NB4 (cell line): ENCODE results near the gene GADL1.

Experiments used
- DNase-seq: peaks from one replicate; pipeline ENCODE4 v3.0.0; 2010; ENCODE audit warnings: low read depth
- H3K4me3 ChIP-seq: one replicate; pipeline ENCODE4 v1.5.1; 2011; ENCODE audit warnings: mild to moderate bottlenecking, low read depth, low read length, moderate library complexity
- CTCF ChIP-seq: IDR thresholded peaks from one replicate; pipeline ENCODE4 v1.5.1; 2012; ENCODE audit warnings: low read depth, low read length
- MAX ChIP-seq: IDR thresholded peaks from 2 replicates; pipeline ENCODE4 v1.6.1; 2011; ENCODE audit warnings: low read depth, low read length
- MYC ChIP-seq: IDR thresholded peaks from 2 replicates; pipeline ENCODE4 v1.6.1; 2011; ENCODE audit warnings: low read depth, low read length
- POLR2A ChIP-seq: IDR thresholded peaks from 2 replicates; pipeline ENCODE4 v1.6.1; 2011; ENCODE audit warnings: mild to moderate bottlenecking; ENCODE audit not compliant: insufficient read length; ENCODE audit errors: extremely low read depth

Gene GADL1

GRCh38 chr3:30933478-30934207, 39.2 kb upstream of the GADL1 start:
- no peak overlapping the region for H3K4me3 ChIP-seq
- TF ChIP-seq CTCF (no peak), MAX (no peak), POLR2A (no peak), MYC (no peak)
- DNase-seq: no peak

- H3K4me3 ChIP-seq: no peak overlapping the region
- DNase-seq: no peak
- TF ChIP-seq POLR2A: no peak
- no peak for TF ChIP-seq MAX
- no peak for TF ChIP-seq CTCF
- TF ChIP-seq MYC: no peak
Measured at GRCh38 chr3:30932513-30933098, 38.1 kb upstream of the GADL1 start.

GRCh38 chr3:30924763-30925162, 30.3 kb upstream of the GADL1 start:
- TF ChIP-seq CTCF (no peak), POLR2A (no peak), MAX (no peak), MYC (no peak)
- no peak overlapping the region for H3K4me3 ChIP-seq
- DNase-seq: no peak

- no peak for DNase-seq
- H3K4me3 ChIP-seq: no peak overlapping the region
- no peak for TF ChIP-seq MAX
- no peak for TF ChIP-seq CTCF
- TF ChIP-seq POLR2A: no peak
- no peak for TF ChIP-seq MYC
Measured at GRCh38 chr3:30919564-30919963, 25.1 kb upstream of the GADL1 start.

- no peak overlapping the region for H3K4me3 ChIP-seq
- no peak for TF ChIP-seq CTCF
- no peak for TF ChIP-seq MYC
- TF ChIP-seq POLR2A: no peak
- no peak for TF ChIP-seq MAX
- no peak for DNase-seq
Measured at GRCh38 chr3:30918761-30919160, 24.3 kb upstream of the GADL1 start.

GRCh38 chr3:30915782-30916181, 21.3 kb upstream of the GADL1 start:
- H3K4me3 ChIP-seq: no peak overlapping the region
- TF ChIP-seq CTCF (no peak), MYC (no peak), MAX (no peak), POLR2A (no peak)
- no peak for DNase-seq
